ENCODE measurements around the gene ARHGAP21. TPM values are rescaled to one million over a fixed set of nuclear protein-coding genes. Genes with fewer than 3 reads are reported as not detected.

The ARHGAP21 gene
- polyA plus RNA-seq, 2 of the 4 experiments (the other 2 are of a cell fraction), result 30.5 to 84.4 TPM

- peak overlapping the region; percentile 98 to 99 for H3K27ac ChIP-seq
- ChIA-PET POLR2A (interaction anchor here (1.0 kb wide), 1 partner anchor 230 kb away, joined by 3 read pairs; no protein-coding TSS in a partner anchor), CTCF (interaction anchor here (0.9 to 1.2 kb wide), 2 partner anchors 79 to 358 kb away, joined by 3 to 4 read pairs; no protein-coding TSS in a partner anchor)
- no peaks in the 10 kb centered on the region for H3K9me3 ChIP-seq
- WGBS (ENCODE audit: missing lambda C conversion rate), result 2% methylated on average over 30 of the region's 35 CpGs
- ATAC-seq (peak in 1 of 2 experiments; percentile 10; a peak in 1 of 6 replicates), FAIRE-seq (no peak), DNase-seq (ENCODE audit: low read depth in 1 of 2, low spot score in 1 of 2) (peak; percentile 20 to 45)
- H3K4me3 ChIP-seq, result peak overlapping the region; percentile 86
- peak overlapping the region; percentile 95 for H3K4me2 ChIP-seq
- H3K4me1 ChIP-seq, result peaks cover 37% of the 10 kb centered on the region
- TF ChIP-seq ZFP36 (IDR thresholded peaks at IDR 0.05; ENCODE audit: borderline replicate concordance, partially characterized antibody) (no peak), TP53 (CRISPR knock-in tag; IDR thresholded peaks at IDR 0.05) (no peak), BHLHE40 (IDR thresholded peaks at IDR 0.05; ENCODE audit: low read depth, low read length) (no peak), JUN (IDR thresholded peaks at IDR 0.05) (no peak), HMGXB4 (CRISPR knock-in tag; IDR thresholded peaks at IDR 0.05; ENCODE audit: borderline replicate concordance) (no peak), SMC3 (IDR thresholded peaks at IDR 0.05) (no peak), KDM5A (IDR thresholded peaks at IDR 0.05) (no peak), CHD4 (IDR thresholded peaks at IDR 0.05; ENCODE audit: borderline replicate concordance) (no peak)
- TF ChIP-seq, protein P1, sequence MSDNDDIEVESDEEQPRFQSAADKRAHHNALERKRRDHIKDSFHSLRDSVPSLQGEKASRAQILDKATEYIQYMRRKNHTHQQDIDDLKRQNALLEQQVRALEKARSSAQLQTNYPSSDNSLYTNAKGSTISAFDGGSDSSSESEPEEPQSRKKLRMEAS (IDR thresholded peaks at IDR 0.05), result 0 out of 2 replicates have a peak, but pooled peaks have one; percentile 21
These were observed 2.2 kb downstream of the ARHGAP21 start for GRCh38 chr10:24721229-24722106.

GRCh38 chr10:24720096-24720495 is 3.6 kb downstream of the ARHGAP21 start:
- DNase-seq (ENCODE audit: low read depth in 1 of 2, low spot score in 1 of 2), result no peak
- Histone ChIP-seq H3K4me3 (peak overlapping the region; percentile 86), H3K4me1 (peaks cover 47% of the 10 kb centered on the region), H3K9me3 (no peaks in the 10 kb centered on the region), H3K27ac (peak overlapping the region; percentile 98 to 99), H3K4me2 (peak overlapping the region; percentile 95)
- ChIA-PET POLR2A (no interaction called here), CTCF (no interaction called here)
- no peak for FAIRE-seq
- TF ChIP-seq CBX8 (IDR thresholded peaks at IDR 0.05) (no peak), JUN (IDR thresholded peaks at IDR 0.05) (no peak), HOXB13 (CRISPR knock-in tag; IDR thresholded peaks at IDR 0.05; ENCODE audit: low read depth) (no peak), ZNF302 (CRISPR knock-in tag; IDR thresholded peaks at IDR 0.05) (no peak), HMGXB4 (CRISPR knock-in tag; IDR thresholded peaks at IDR 0.05; ENCODE audit: borderline replicate concordance) (no peak), CEBPB (IDR thresholded peaks at IDR 0.05) (peak; percentile 53 to 68; a peak in 2 of 4 replicates)
- 7% methylated on average over 2 of the region's 2 CpGs for WGBS (ENCODE audit: missing lambda C conversion rate)
- no peak for ATAC-seq

- Histone ChIP-seq H3K27ac (peak overlapping the region; percentile 84 to 98), H3K4me3 (peak overlapping the region; percentile 86), H3K9me3 (no peaks in the 10 kb centered on the region), H3K4me2 (peak overlapping the region; percentile 95), H3K4me1 (peaks cover 57% of the 10 kb centered on the region)
- WGBS (ENCODE audit: missing lambda C conversion rate), result 61% methylated on average over 10 of the region's 10 CpGs
- peak; percentile 46 to 77 for DNase-seq (ENCODE audit: low read depth in 1 of 2, low spot score in 1 of 2)
- CTCF ChIA-PET, result no interaction called here
- no peak for FAIRE-seq
- ATAC-seq, result peak; percentile 44 to 74
- POLR2A ChIA-PET, result no interaction called here
- no peak for TF ChIP-seq EHMT2 (IDR thresholded peaks at IDR 0.05; ENCODE audit: low read depth)
- TF ChIP-seq, protein P2, sequence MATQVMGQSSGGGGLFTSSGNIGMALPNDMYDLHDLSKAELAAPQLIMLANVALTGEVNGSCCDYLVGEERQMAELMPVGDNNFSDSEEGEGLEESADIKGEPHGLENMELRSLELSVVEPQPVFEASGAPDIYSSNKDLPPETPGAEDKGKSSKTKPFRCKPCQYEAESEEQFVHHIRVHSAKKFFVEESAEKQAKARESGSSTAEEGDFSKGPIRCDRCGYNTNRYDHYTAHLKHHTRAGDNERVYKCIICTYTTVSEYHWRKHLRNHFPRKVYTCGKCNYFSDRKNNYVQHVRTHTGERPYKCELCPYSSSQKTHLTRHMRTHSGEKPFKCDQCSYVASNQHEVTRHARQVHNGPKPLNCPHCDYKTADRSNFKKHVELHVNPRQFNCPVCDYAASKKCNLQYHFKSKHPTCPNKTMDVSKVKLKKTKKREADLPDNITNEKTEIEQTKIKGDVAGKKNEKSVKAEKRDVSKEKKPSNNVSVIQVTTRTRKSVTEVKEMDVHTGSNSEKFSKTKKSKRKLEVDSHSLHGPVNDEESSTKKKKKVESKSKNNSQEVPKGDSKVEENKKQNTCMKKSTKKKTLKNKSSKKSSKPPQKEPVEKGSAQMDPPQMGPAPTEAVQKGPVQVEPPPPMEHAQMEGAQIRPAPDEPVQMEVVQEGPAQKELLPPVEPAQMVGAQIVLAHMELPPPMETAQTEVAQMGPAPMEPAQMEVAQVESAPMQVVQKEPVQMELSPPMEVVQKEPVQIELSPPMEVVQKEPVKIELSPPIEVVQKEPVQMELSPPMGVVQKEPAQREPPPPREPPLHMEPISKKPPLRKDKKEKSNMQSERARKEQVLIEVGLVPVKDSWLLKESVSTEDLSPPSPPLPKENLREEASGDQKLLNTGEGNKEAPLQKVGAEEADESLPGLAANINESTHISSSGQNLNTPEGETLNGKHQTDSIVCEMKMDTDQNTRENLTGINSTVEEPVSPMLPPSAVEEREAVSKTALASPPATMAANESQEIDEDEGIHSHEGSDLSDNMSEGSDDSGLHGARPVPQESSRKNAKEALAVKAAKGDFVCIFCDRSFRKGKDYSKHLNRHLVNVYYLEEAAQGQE (IDR thresholded peaks at IDR 0.05), result no peak
- no peak for TF ChIP-seq NFE2L2 (conservative IDR thresholded peaks at IDR 0.05; ENCODE audit: low read length)
- no peak for TF ChIP-seq HOXB5 (CRISPR knock-in tag; IDR thresholded peaks at IDR 0.05)
- no peak for TF ChIP-seq CBX8 (IDR thresholded peaks at IDR 0.05)
- TF ChIP-seq RAD21 (conservative IDR thresholded peaks at IDR 0.05 in 1 of 2, IDR thresholded peaks at IDR 0.05 in 1 of 2), result no peak
- TF ChIP-seq RARB (CRISPR knock-in tag; IDR thresholded peaks at IDR 0.05), result no peak
- TF ChIP-seq, protein P1 (IDR thresholded peaks at IDR 0.05), result 0 out of 2 replicates have a peak, but pooled peaks have one; percentile 42
- TF ChIP-seq ZNF302 (CRISPR knock-in tag; IDR thresholded peaks at IDR 0.05), result no peak
- peak; percentile 54; the same call in 1 of the 2 replicates for TF ChIP-seq FOSL2 (IDR thresholded peaks at IDR 0.05)
- TF ChIP-seq FOSL2 (CRISPR knock-in tag; IDR thresholded peaks at IDR 0.05), result peak; percentile 78
These were observed 5.4 kb downstream of the ARHGAP21 start for GRCh38 chr10:24718031-24718855.

Measured in A549 (cell line).